Karpas-422 (cell line): Measurements from ENCODE around the gene RALGDS. TPM values are rescaled to one million over a fixed set of nuclear protein-coding genes. Genes with fewer than 3 reads are reported as not detected.

Experiments used
- DNase-seq: peaks from one replicate; pipeline ENCODE4 v3.0.0-alpha.2; 2015
- H2AFZ ChIP-seq: fragments of 200-600 bp; sonication (generic); 2 replicates; pipeline ENCODE4 v1.6.1; 2014; ENCODE audit warnings: antibody characterized with exemption, low read length, mixed read lengths
- H3K27ac ChIP-seq: fragments of 200-600 bp; sonication (generic); 2 replicates; pipeline ENCODE4 v1.5.1; 2014; ENCODE audit warnings: mild to moderate bottlenecking, low read length, moderate library complexity
- H3K27me3 ChIP-seq: fragments of 200-600 bp; sonication (generic); 2 replicates; pipeline ENCODE4 v1.6.1; 2014; ENCODE audit warnings: low read length, mixed read lengths
- H3K36me3 ChIP-seq: fragments of 200-600 bp; sonication (generic); 2 replicates; pipeline ENCODE4 v1.6.1; 2014; ENCODE audit warnings: low read length, mixed read lengths; ENCODE audit not compliant: insufficient read depth
- H3K4me1 ChIP-seq: fragments of 200-600 bp; sonication (generic); 2 replicates; pipeline ENCODE4 v1.6.1; 2014; ENCODE audit warnings: mild to moderate bottlenecking, low read length, mixed read lengths
- H3K4me2 ChIP-seq: fragments of 200-600 bp; sonication (generic); 2 replicates; pipeline ENCODE4 v1.6.1; 2014; ENCODE audit warnings: low read length, low read depth, mild to moderate bottlenecking; ENCODE audit not compliant: poor library complexity, severe bottlenecking
- H3K4me3 ChIP-seq: fragments of 200-600 bp; sonication (generic); 2 replicates; pipeline ENCODE4 v1.5.1; 2014; ENCODE audit warnings: mild to moderate bottlenecking, antibody characterized with exemption, low read length, mixed read lengths
- H3K79me2 ChIP-seq: fragments of 200-600 bp; sonication (generic); 2 replicates; pipeline ENCODE4 v1.6.1; 2014; ENCODE audit warnings: mild to moderate bottlenecking, low read length, mixed read lengths
- H3K9ac ChIP-seq: fragments of 200-600 bp; sonication (generic); 2 replicates; pipeline ENCODE4 v1.6.0; 2014; ENCODE audit warnings: low read length
- H3K9me2 ChIP-seq: fragments of 200-600 bp; sonication (generic), shearing (Covaris generic); replicated peaks from 2 replicates; pipeline ENCODE4 v1.6.0; 2014; ENCODE audit warnings: mild to moderate bottlenecking, low read length, moderate library complexity; ENCODE audit not compliant: insufficient read depth
- H3K9me3 ChIP-seq: fragments of 300-700, 200-600 bp; sonication (generic); 2 replicates; pipeline ENCODE4 v1.6.1; 2014; ENCODE audit warnings: low read length, mixed read lengths
- H4K20me1 ChIP-seq: fragments of 200-600 bp; sonication (generic); 2 replicates; pipeline ENCODE4 v1.6.1; 2014; ENCODE audit warnings: mild to moderate bottlenecking, antibody characterized with exemption, low read length, low read depth; ENCODE audit not compliant: insufficient read depth
- total RNA-seq: library from RNA; depleted of rRNA; stranded (reverse); fragments of >200 nt; shearing (Covaris generic); gene quantifications from 2 replicates; pipeline ENCODE4 v1.2.3, GENCODE V29; 2014; ENCODE audit warnings: low replicate concordance

Gene RALGDS
- total RNA-seq, 1 experiment from 2014 or later: 69.2 TPM

GRCh38 chr9:133165452-133165730 is 44.4 kb upstream of the RALGDS start:
- Histone ChIP-seq H2AFZ (no peak overlapping the region), H3K9me2 (no peaks in the 10 kb centered on the region), H4K20me1 (no peaks in the 10 kb centered on the region), H3K27me3 (no peaks in the 10 kb centered on the region), H3K9me3 (no peaks in the 10 kb centered on the region), H3K4me1 (peaks cover 27% of the 10 kb centered on the region), H3K36me3 (no peaks in the 10 kb centered on the region), H3K4me3 (no peak overlapping the region), H3K4me2 (no peak overlapping the region), H3K79me2 (no peaks in the 10 kb centered on the region), H3K9ac (no peak overlapping the region), H3K27ac (no peak overlapping the region)
- DNase-seq: no peak

GRCh38 chr9:133164191-133164590 is 43.2 kb upstream of the RALGDS start:
- H3K4me1 ChIP-seq: peaks cover 25% of the 10 kb centered on the region
- peak overlapping the region; percentile 65 for H3K9ac ChIP-seq
- H3K9me3 ChIP-seq: no peaks in the 10 kb centered on the region
- peak overlapping the region; percentile 81 for H3K4me2 ChIP-seq
- H3K36me3 ChIP-seq: no peaks in the 10 kb centered on the region
- H3K79me2 ChIP-seq: no peaks in the 10 kb centered on the region
- H3K27me3 ChIP-seq: no peaks in the 10 kb centered on the region
- no peaks in the 10 kb centered on the region for H4K20me1 ChIP-seq
- peak overlapping the region; percentile 61; the same call in 1 of the 2 replicates for H2AFZ ChIP-seq
- no peaks in the 10 kb centered on the region for H3K9me2 ChIP-seq
- DNase-seq: no peak
- H3K4me3 ChIP-seq: peak overlapping the region; percentile 63
- no peak overlapping the region for H3K27ac ChIP-seq

GRCh38 chr9:133163504-133164172 is 42.6 kb upstream of the RALGDS start, which contains the start of gene GBGT1:
TSS of gene GBGT1 (minus strand) at chr9:133163914. CDS start at chr9:133162412, 1,502 bp downstream.
- peak within 1 kb of the TSS; percentile 81 for H3K4me2 ChIP-seq
- H3K9me2 ChIP-seq: no peaks in the 10 kb centered on the region
- no peaks in the 10 kb centered on the region for H4K20me1 ChIP-seq
- H3K4me3 ChIP-seq: peak within 1 kb of the TSS; percentile 63
- H3K27me3 ChIP-seq: no peaks in the 10 kb centered on the region
- no peaks in the 10 kb centered on the region for H3K79me2 ChIP-seq
- peaks cover 25% of the 10 kb centered on the region for H3K4me1 ChIP-seq
- DNase-seq: peak; percentile 78
- no peak within 1 kb of the TSS for H3K27ac ChIP-seq
- H2AFZ ChIP-seq: peak within 1 kb of the TSS; percentile 61; the same call in 1 of the 2 replicates
- H3K36me3 ChIP-seq: no peaks in the 10 kb centered on the region
- peak within 1 kb of the TSS; percentile 65 for H3K9ac ChIP-seq
- no peaks in the 10 kb centered on the region for H3K9me3 ChIP-seq

GRCh38 chr9:133162861-133163503 is 41.9 kb upstream of the RALGDS start:
- peak overlapping the region; percentile 63 for H3K4me3 ChIP-seq
- H3K4me2 ChIP-seq: peak overlapping the region; percentile 81
- H3K9me3 ChIP-seq: no peaks in the 10 kb centered on the region
- H3K9ac ChIP-seq: peak overlapping the region; percentile 65; the same call in 1 of the 2 replicates
- H3K4me1 ChIP-seq: peaks cover 20% of the 10 kb centered on the region
- H3K27me3 ChIP-seq: no peaks in the 10 kb centered on the region
- H3K27ac ChIP-seq: no peak overlapping the region
- no peaks in the 10 kb centered on the region for H4K20me1 ChIP-seq
- no peak for DNase-seq
- no peak overlapping the region for H2AFZ ChIP-seq
- no peaks in the 10 kb centered on the region for H3K36me3 ChIP-seq
- H3K9me2 ChIP-seq: no peaks in the 10 kb centered on the region
- no peaks in the 10 kb centered on the region for H3K79me2 ChIP-seq

GRCh38 chr9:133161547-133161950 is 40.5 kb upstream of the RALGDS start:
- no peak overlapping the region for H3K9ac ChIP-seq
- H2AFZ ChIP-seq: no peak overlapping the region
- H4K20me1 ChIP-seq: no peaks in the 10 kb centered on the region
- no peak for DNase-seq
- H3K79me2 ChIP-seq: no peaks in the 10 kb centered on the region
- no peak overlapping the region for H3K4me3 ChIP-seq
- no peaks in the 10 kb centered on the region for H3K36me3 ChIP-seq
- H3K9me2 ChIP-seq: no peaks in the 10 kb centered on the region
- no peaks in the 10 kb centered on the region for H3K27me3 ChIP-seq
- peaks cover 16% of the 10 kb centered on the region for H3K4me1 ChIP-seq
- no peak overlapping the region for H3K27ac ChIP-seq
- H3K9me3 ChIP-seq: no peaks in the 10 kb centered on the region
- H3K4me2 ChIP-seq: no peak overlapping the region

- Histone ChIP-seq H3K9ac (no peak overlapping the region), H2AFZ (no peak overlapping the region), H3K4me2 (no peak overlapping the region), H3K79me2 (no peaks in the 10 kb centered on the region), H3K4me1 (peaks cover 16% of the 10 kb centered on the region), H3K27ac (no peak overlapping the region), H3K4me3 (no peak overlapping the region), H3K27me3 (no peaks in the 10 kb centered on the region), H3K36me3 (no peaks in the 10 kb centered on the region), H4K20me1 (no peaks in the 10 kb centered on the region), H3K9me3 (no peaks in the 10 kb centered on the region), H3K9me2 (no peaks in the 10 kb centered on the region)
- peak; percentile 79 for DNase-seq
These were observed 39.9 kb upstream of the RALGDS start for GRCh38 chr9:133160742-133161546.

- H3K9me2 ChIP-seq: no peaks in the 10 kb centered on the region
- H3K36me3 ChIP-seq: no peaks in the 10 kb centered on the region
- no peak overlapping the region for H3K4me2 ChIP-seq
- no peaks in the 10 kb centered on the region for H3K27me3 ChIP-seq
- no peak overlapping the region for H3K9ac ChIP-seq
- no peak overlapping the region for H3K27ac ChIP-seq
- H3K4me3 ChIP-seq: no peak overlapping the region
- H3K4me1 ChIP-seq: peaks cover 10% of the 10 kb centered on the region
- no peak for DNase-seq
- H3K79me2 ChIP-seq: no peaks in the 10 kb centered on the region
- no peak overlapping the region for H2AFZ ChIP-seq
- H3K9me3 ChIP-seq: no peaks in the 10 kb centered on the region
- no peaks in the 10 kb centered on the region for H4K20me1 ChIP-seq
These were observed 37.7 kb upstream of the RALGDS start for GRCh38 chr9:133158695-133159094.

- no peaks in the 10 kb centered on the region for H4K20me1 ChIP-seq
- no peak for DNase-seq
- no peak overlapping the region for H2AFZ ChIP-seq
- H3K9me2 ChIP-seq: no peaks in the 10 kb centered on the region
- no peak overlapping the region for H3K4me3 ChIP-seq
- H3K27ac ChIP-seq: no peak overlapping the region
- H3K9me3 ChIP-seq: no peaks in the 10 kb centered on the region
- H3K4me2 ChIP-seq: no peak overlapping the region
- H3K79me2 ChIP-seq: no peaks in the 10 kb centered on the region
- peaks cover under 1% of the 10 kb centered on the region for H3K4me1 ChIP-seq
- no peaks in the 10 kb centered on the region for H3K27me3 ChIP-seq
- no peaks in the 10 kb centered on the region for H3K36me3 ChIP-seq
- no peak overlapping the region for H3K9ac ChIP-seq
These were observed 34.1 kb upstream of the RALGDS start for GRCh38 chr9:133155156-133155555.
